LNCAP (cell line): ENCODE results near the gene PACS1.

Source experiments
- CTCF ChIP-seq: fragments of 450-650 bp; IDR thresholded peaks from 2 replicates; pipeline ENCODE4 v1.5.1; 2017; ENCODE audit warnings: mild to moderate bottlenecking

Gene PACS1

GRCh38 chr11:66160709-66161108 lies 90.6 kb downstream of the PACS1 start:
- TF ChIP-seq CTCF: no peak

- TF ChIP-seq CTCF: no peak
Observed at GRCh38 chr11:66168289-66168688, 98.2 kb downstream of the PACS1 start.

- TF ChIP-seq CTCF: no peak
Observed at GRCh38 chr11:66172146-66172545, 102.1 kb downstream of the PACS1 start.

- no peak for TF ChIP-seq CTCF
Observed at GRCh38 chr11:66176650-66177049, 106.6 kb downstream of the PACS1 start.

GRCh38 chr11:66178183-66178582 lies 108.1 kb downstream of the PACS1 start:
- no peak for TF ChIP-seq CTCF

GRCh38 chr11:66178871-66179270 lies 108.8 kb downstream of the PACS1 start:
- TF ChIP-seq CTCF: no peak

- TF ChIP-seq CTCF: no peak
Observed at GRCh38 chr11:66181632-66182315, 111.7 kb downstream of the PACS1 start.
